VCaP (cell line): ENCODE results near the gene GPATCH4.
A peak's percentile ranks its signal among the peaks of the same experiment; 100 is the strongest.

Experiments used
- H3K27ac ChIP-seq: fragments of 450-650 bp; 2 replicates; pipeline ENCODE4 v1.5.1; 2017
- CTCF ChIP-seq: fragments of 450-650 bp; conservative IDR thresholded peaks from 2 replicates; pipeline ENCODE4 v1.5.1; 2017; ENCODE audit warnings: mild to moderate bottlenecking, moderate library complexity

Gene GPATCH4

GRCh38 chr1:156595016-156595415, 6.3 kb downstream of the GPATCH4 start:
- TF ChIP-seq CTCF = no peak
- H3K27ac ChIP-seq = no peak overlapping the region

- no peak overlapping the region for H3K27ac ChIP-seq
- no peak for TF ChIP-seq CTCF
Observed at GRCh38 chr1:156594190-156594589, 7.1 kb downstream of the GPATCH4 start.

GRCh38 chr1:156593661-156593989, 7.7 kb downstream of the GPATCH4 start:
- no peak for TF ChIP-seq CTCF
- no peak overlapping the region for H3K27ac ChIP-seq

GRCh38 chr1:156592910-156593660, 8.2 kb downstream of the GPATCH4 start:
- TF ChIP-seq CTCF = no peak
- peak overlapping the region; percentile 84; the same call in 1 of the 2 replicates for H3K27ac ChIP-seq

GRCh38 chr1:156592158-156592909, 8.9 kb downstream of the GPATCH4 start:
- TF ChIP-seq CTCF = no peak
- peak overlapping the region; percentile 84 for H3K27ac ChIP-seq

GRCh38 chr1:156591432-156592157, 9.7 kb downstream of the GPATCH4 start, which contains the start of gene NAXE:
NAXE (plus strand) TSS chr1:156591776; CDS start chr1:156591805, 29 bp downstream.
- peak within 1 kb of the TSS; percentile 84 for H3K27ac ChIP-seq
- no peak for TF ChIP-seq CTCF

- TF ChIP-seq CTCF = no peak
- peak overlapping the region; percentile 84 for H3K27ac ChIP-seq
Observed at GRCh38 chr1:156591181-156591431, 10.2 kb downstream of the GPATCH4 start.
